Measurements from ENCODE around the gene CLRN3. TPM values are rescaled to one million over a fixed set of nuclear protein-coding genes. Genes with fewer than 3 reads are reported as not detected.

Gene CLRN3
- polyA plus RNA-seq, 1 donor from 2014 or later: not detected

DNA sequence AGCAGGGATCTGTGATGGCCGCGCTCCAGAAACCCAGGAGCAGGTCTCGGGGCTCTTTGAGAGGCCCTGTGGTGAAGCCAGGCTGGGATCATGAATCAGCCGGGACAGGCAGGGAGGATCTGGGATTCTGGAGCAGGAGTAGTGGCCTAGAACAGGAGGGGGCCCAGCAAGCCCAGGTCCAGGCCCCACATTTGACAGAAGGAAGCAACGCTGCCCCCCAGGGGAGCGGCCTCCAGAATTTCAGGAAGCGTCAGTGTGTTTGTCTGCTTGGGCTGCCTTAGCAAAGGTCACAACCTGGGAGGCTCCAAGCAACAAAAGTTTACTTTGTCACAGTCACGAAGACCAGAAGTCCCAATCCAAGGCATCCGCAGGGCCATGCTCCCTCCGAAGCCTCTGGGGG, 36.8 kb downstream of the CLRN3 start:
- Histone ChIP-seq H3K36me3 (ENCODE audit: insufficient read depth, low read length) (no peaks in the 10 kb centered on the region), H3F3A (ENCODE audit: insufficient read depth, low read length, poor library complexity, severe bottlenecking) (no peaks in the 10 kb centered on the region), H3K9me2 (ENCODE audit: insufficient read depth, low read length) (no peaks in the 10 kb centered on the region), H2AFZ (ENCODE audit: low read depth, low read length) (no peak overlapping the region), H4K20me1 (ENCODE audit: insufficient read depth) (no peaks in the 10 kb centered on the region), H3K9me3 (ENCODE audit: low read length) (no peaks in the 10 kb centered on the region), H3K79me2 (replicated peaks; ENCODE audit: insufficient read depth, low read length) (no peaks in the 10 kb centered on the region), H3K27ac (ENCODE audit: low read length) (no peak overlapping the region), H3K9ac (ENCODE audit: low read length) (no peak overlapping the region), H3K4me3 (ENCODE audit: low read length) (no peak overlapping the region), H3K4me2 (ENCODE audit: low read length) (no peak overlapping the region), H3K27me3 (ENCODE audit: insufficient read depth, low read depth, low read length) (no peaks in the 10 kb centered on the region)
- TF ChIP-seq, protein P1, sequence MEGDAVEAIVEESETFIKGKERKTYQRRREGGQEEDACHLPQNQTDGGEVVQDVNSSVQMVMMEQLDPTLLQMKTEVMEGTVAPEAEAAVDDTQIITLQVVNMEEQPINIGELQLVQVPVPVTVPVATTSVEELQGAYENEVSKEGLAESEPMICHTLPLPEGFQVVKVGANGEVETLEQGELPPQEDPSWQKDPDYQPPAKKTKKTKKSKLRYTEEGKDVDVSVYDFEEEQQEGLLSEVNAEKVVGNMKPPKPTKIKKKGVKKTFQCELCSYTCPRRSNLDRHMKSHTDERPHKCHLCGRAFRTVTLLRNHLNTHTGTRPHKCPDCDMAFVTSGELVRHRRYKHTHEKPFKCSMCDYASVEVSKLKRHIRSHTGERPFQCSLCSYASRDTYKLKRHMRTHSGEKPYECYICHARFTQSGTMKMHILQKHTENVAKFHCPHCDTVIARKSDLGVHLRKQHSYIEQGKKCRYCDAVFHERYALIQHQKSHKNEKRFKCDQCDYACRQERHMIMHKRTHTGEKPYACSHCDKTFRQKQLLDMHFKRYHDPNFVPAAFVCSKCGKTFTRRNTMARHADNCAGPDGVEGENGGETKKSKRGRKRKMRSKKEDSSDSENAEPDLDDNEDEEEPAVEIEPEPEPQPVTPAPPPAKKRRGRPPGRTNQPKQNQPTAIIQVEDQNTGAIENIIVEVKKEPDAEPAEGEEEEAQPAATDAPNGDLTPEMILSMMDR (IDR thresholded peaks at IDR 0.05; ENCODE audit: poor library complexity, severe bottlenecking): no peak
- no peak for TF ChIP-seq EP300 (conservative IDR thresholded peaks at IDR 0.05; ENCODE audit: poor library complexity, severe bottlenecking)
- TF ChIP-seq, protein P2, sequence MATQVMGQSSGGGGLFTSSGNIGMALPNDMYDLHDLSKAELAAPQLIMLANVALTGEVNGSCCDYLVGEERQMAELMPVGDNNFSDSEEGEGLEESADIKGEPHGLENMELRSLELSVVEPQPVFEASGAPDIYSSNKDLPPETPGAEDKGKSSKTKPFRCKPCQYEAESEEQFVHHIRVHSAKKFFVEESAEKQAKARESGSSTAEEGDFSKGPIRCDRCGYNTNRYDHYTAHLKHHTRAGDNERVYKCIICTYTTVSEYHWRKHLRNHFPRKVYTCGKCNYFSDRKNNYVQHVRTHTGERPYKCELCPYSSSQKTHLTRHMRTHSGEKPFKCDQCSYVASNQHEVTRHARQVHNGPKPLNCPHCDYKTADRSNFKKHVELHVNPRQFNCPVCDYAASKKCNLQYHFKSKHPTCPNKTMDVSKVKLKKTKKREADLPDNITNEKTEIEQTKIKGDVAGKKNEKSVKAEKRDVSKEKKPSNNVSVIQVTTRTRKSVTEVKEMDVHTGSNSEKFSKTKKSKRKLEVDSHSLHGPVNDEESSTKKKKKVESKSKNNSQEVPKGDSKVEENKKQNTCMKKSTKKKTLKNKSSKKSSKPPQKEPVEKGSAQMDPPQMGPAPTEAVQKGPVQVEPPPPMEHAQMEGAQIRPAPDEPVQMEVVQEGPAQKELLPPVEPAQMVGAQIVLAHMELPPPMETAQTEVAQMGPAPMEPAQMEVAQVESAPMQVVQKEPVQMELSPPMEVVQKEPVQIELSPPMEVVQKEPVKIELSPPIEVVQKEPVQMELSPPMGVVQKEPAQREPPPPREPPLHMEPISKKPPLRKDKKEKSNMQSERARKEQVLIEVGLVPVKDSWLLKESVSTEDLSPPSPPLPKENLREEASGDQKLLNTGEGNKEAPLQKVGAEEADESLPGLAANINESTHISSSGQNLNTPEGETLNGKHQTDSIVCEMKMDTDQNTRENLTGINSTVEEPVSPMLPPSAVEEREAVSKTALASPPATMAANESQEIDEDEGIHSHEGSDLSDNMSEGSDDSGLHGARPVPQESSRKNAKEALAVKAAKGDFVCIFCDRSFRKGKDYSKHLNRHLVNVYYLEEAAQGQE (IDR thresholded peaks at IDR 0.05; ENCODE audit: borderline replicate concordance): no peak
- no peak for TF ChIP-seq SMC3 (conservative IDR thresholded peaks at IDR 0.05; ENCODE audit: poor library complexity)
- no peak for TF ChIP-seq MXI1 (conservative IDR thresholded peaks at IDR 0.05; ENCODE audit: poor library complexity, severe bottlenecking)
- no peak for TF ChIP-seq RAD21 (conservative IDR thresholded peaks at IDR 0.05)
- TF ChIP-seq TAF1 (IDR thresholded peaks at IDR 0.05; ENCODE audit: low read depth): no peak
- TF ChIP-seq EZH2 (IDR thresholded peaks at IDR 0.05; ENCODE audit: borderline replicate concordance, insufficient read depth, low read length, poor library complexity, severe bottlenecking): no peak
- TF ChIP-seq POLR2AphosphoS5 (IDR thresholded peaks at IDR 0.05): no peak

DNA sequence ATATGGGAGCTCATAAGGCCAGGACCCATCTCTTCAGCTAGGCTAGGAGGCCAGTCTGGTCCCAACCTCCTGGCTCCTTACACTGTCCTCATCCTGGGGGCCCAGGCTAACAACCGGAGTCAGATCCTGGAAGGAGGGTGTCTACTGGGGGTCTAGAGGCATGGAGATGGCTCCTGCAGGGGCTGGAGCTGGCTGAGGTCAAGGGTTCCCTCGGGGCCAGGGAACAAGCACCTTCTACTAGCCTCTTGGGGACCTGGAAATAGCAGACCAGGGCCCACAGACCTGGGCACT, 37.2 kb downstream of the CLRN3 start:
- Histone ChIP-seq H3K27me3 (ENCODE audit: insufficient read depth, low read depth, low read length) (no peaks in the 10 kb centered on the region), H3K4me2 (ENCODE audit: low read length) (no peak overlapping the region), H2AFZ (ENCODE audit: low read depth, low read length) (no peak overlapping the region), H3K36me3 (ENCODE audit: insufficient read depth, low read length) (no peaks in the 10 kb centered on the region), H4K20me1 (ENCODE audit: insufficient read depth) (no peaks in the 10 kb centered on the region), H3K27ac (ENCODE audit: low read length) (no peak overlapping the region), H3K9ac (ENCODE audit: low read length) (no peak overlapping the region), H3K9me3 (ENCODE audit: low read length) (no peaks in the 10 kb centered on the region), H3F3A (ENCODE audit: insufficient read depth, low read length, poor library complexity, severe bottlenecking) (no peaks in the 10 kb centered on the region), H3K4me3 (ENCODE audit: low read length) (no peak overlapping the region), H3K9me2 (ENCODE audit: insufficient read depth, low read length) (no peaks in the 10 kb centered on the region), H3K79me2 (replicated peaks; ENCODE audit: insufficient read depth, low read length) (no peaks in the 10 kb centered on the region)
- TF ChIP-seq, protein P2 (IDR thresholded peaks at IDR 0.05; ENCODE audit: borderline replicate concordance): no peak
- TF ChIP-seq EZH2 (IDR thresholded peaks at IDR 0.05; ENCODE audit: borderline replicate concordance, insufficient read depth, low read length, poor library complexity, severe bottlenecking) (no peak), SMC3 (conservative IDR thresholded peaks at IDR 0.05; ENCODE audit: poor library complexity) (no peak), POLR2AphosphoS5 (IDR thresholded peaks at IDR 0.05) (no peak)
- TF ChIP-seq, protein P1 (IDR thresholded peaks at IDR 0.05; ENCODE audit: poor library complexity, severe bottlenecking): no peak
